Measurements from ENCODE around the gene TLX1.

The TLX1 gene

DNA sequence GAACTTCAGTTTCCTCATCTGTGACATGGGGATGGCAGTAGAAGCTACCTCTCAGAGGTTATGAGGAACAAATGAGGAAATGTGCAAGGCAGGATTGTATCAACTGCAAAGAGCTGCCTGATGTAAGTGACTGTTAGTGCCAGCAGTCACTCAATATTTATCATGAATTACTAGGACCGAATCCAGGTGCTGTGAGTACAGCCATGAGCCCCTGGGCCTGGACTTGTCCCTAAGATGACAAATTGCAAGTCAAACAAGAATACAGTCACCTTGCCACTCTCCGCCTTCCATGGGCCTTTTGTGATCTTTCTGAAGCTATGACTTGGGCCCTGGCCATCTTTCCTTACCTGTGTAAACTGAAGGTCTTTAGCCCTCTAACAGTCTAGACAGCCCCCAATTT lies 27.7 kb upstream of the TLX1 start:
- Histone ChIP-seq H3K4me3 (ENCODE audit: low read length) (no peak overlapping the region), H3K27me3 (replicated peaks; ENCODE audit: insufficient read depth, low read length) (peaks cover 35% of the 10 kb centered on the region), H3K4me1 (ENCODE audit: low read length) (no peaks in the 10 kb centered on the region), H2AFZ (ENCODE audit: low read length) (no peak overlapping the region), H3F3A (ENCODE audit: insufficient read depth, low read length) (no peaks in the 10 kb centered on the region), H3K36me3 (replicated peaks; ENCODE audit: insufficient read depth, low read length) (no peaks in the 10 kb centered on the region), H4K20me1 (ENCODE audit: insufficient read depth, low read length) (no peaks in the 10 kb centered on the region), H3K4me2 (ENCODE audit: low read depth, low read length) (no peak overlapping the region), H3K9me2 (replicated peaks; ENCODE audit: insufficient read depth, low read length) (no peaks in the 10 kb centered on the region), H3K27ac (ENCODE audit: low read length) (no peak overlapping the region), H3K79me2 (ENCODE audit: low read length) (no peaks in the 10 kb centered on the region), H3K9ac (ENCODE audit: low read length) (no peak overlapping the region), H3K9me3 (replicated peaks; ENCODE audit: insufficient read depth, low read length) (no peaks in the 10 kb centered on the region)
- TF ChIP-seq EZH2phosphoT487 (IDR thresholded peaks at IDR 0.05; ENCODE audit: low read length) (no peak), EZH2 (optimal IDR thresholded peaks at IDR 0.05; ENCODE audit: low read depth, low read length) (no peak)
- TF ChIP-seq, protein P1, sequence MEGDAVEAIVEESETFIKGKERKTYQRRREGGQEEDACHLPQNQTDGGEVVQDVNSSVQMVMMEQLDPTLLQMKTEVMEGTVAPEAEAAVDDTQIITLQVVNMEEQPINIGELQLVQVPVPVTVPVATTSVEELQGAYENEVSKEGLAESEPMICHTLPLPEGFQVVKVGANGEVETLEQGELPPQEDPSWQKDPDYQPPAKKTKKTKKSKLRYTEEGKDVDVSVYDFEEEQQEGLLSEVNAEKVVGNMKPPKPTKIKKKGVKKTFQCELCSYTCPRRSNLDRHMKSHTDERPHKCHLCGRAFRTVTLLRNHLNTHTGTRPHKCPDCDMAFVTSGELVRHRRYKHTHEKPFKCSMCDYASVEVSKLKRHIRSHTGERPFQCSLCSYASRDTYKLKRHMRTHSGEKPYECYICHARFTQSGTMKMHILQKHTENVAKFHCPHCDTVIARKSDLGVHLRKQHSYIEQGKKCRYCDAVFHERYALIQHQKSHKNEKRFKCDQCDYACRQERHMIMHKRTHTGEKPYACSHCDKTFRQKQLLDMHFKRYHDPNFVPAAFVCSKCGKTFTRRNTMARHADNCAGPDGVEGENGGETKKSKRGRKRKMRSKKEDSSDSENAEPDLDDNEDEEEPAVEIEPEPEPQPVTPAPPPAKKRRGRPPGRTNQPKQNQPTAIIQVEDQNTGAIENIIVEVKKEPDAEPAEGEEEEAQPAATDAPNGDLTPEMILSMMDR (IDR thresholded peaks at IDR 0.05; ENCODE audit: low read length): no peak
- no peak for DNase-seq

DNA sequence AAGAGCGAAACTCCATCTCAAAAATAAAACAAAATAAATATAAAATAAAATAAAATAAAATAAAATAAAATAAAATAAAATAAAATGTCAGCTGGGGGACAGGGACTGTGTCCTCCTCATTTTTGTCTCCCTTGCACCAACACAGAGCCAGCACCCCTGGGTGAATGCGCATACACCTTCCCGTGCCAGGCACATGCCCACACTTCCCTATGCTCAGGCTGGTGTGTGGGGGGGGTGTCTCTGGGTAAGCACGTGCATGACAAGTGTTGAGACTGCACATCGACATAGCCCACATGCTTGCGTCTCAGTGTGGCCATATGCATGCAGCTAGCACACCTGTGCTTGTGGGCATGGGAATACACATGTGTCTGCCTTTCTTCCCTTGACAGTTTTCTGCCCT lies 24.7 kb upstream of the TLX1 start:
- Histone ChIP-seq H3K4me1 (ENCODE audit: low read length) (no peaks in the 10 kb centered on the region), H3K27ac (ENCODE audit: low read length) (no peak overlapping the region), H3K79me2 (ENCODE audit: low read length) (no peaks in the 10 kb centered on the region), H3K36me3 (replicated peaks; ENCODE audit: insufficient read depth, low read length) (no peaks in the 10 kb centered on the region), H3K4me3 (ENCODE audit: low read length) (no peak overlapping the region), H3K9ac (ENCODE audit: low read length) (no peak overlapping the region), H3K4me2 (ENCODE audit: low read depth, low read length) (no peak overlapping the region), H3K9me2 (replicated peaks; ENCODE audit: insufficient read depth, low read length) (no peaks in the 10 kb centered on the region), H3K9me3 (replicated peaks; ENCODE audit: insufficient read depth, low read length) (no peaks in the 10 kb centered on the region), H4K20me1 (ENCODE audit: insufficient read depth, low read length) (no peaks in the 10 kb centered on the region), H2AFZ (ENCODE audit: low read length) (no peak overlapping the region), H3K27me3 (replicated peaks; ENCODE audit: insufficient read depth, low read length) (peaks cover 25% of the 10 kb centered on the region), H3F3A (ENCODE audit: insufficient read depth, low read length) (no peaks in the 10 kb centered on the region)
- DNase-seq: no peak
- no peak for TF ChIP-seq EZH2phosphoT487 (IDR thresholded peaks at IDR 0.05; ENCODE audit: low read length)
- no peak for TF ChIP-seq EZH2 (optimal IDR thresholded peaks at IDR 0.05; ENCODE audit: low read depth, low read length)
- TF ChIP-seq, protein P1 (IDR thresholded peaks at IDR 0.05; ENCODE audit: low read length): no peak

DNA sequence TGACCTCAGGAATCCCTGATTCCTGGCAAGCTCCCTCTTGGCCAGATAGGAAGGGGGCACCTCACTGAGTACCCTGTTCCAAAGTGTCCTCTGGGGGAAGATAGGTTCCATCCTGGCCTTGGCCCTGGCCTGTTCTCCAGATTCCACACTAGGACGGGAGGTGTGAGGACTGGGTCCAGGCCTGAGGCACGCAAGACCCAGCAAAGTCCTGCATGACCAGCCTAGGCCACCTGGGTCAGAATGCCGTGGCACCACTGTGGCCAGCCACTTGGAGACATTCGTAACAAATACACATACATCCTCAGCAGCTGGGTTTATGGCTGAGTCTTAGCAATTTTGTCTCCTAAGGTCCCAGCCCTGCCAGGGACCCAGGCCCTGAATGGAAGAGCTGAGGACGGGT lies 23.3 kb upstream of the TLX1 start:
- Histone ChIP-seq H3K4me3 (ENCODE audit: low read length) (no peak overlapping the region), H3K27ac (ENCODE audit: low read length) (no peak overlapping the region), H3K27me3 (replicated peaks; ENCODE audit: insufficient read depth, low read length) (peaks cover 18% of the 10 kb centered on the region; the same call in 1 of the 2 replicates), H3K4me2 (ENCODE audit: low read depth, low read length) (no peak overlapping the region), H2AFZ (ENCODE audit: low read length) (no peak overlapping the region), H3F3A (ENCODE audit: insufficient read depth, low read length) (no peaks in the 10 kb centered on the region), H3K79me2 (ENCODE audit: low read length) (no peaks in the 10 kb centered on the region), H3K4me1 (ENCODE audit: low read length) (no peaks in the 10 kb centered on the region), H3K9me2 (replicated peaks; ENCODE audit: insufficient read depth, low read length) (no peaks in the 10 kb centered on the region), H3K36me3 (replicated peaks; ENCODE audit: insufficient read depth, low read length) (no peaks in the 10 kb centered on the region), H4K20me1 (ENCODE audit: insufficient read depth, low read length) (no peaks in the 10 kb centered on the region), H3K9me3 (replicated peaks; ENCODE audit: insufficient read depth, low read length) (no peaks in the 10 kb centered on the region), H3K9ac (ENCODE audit: low read length) (no peak overlapping the region)
- TF ChIP-seq, protein P1 (IDR thresholded peaks at IDR 0.05; ENCODE audit: low read length): no peak
- TF ChIP-seq EZH2phosphoT487 (IDR thresholded peaks at IDR 0.05; ENCODE audit: low read length) (no peak), EZH2 (optimal IDR thresholded peaks at IDR 0.05; ENCODE audit: low read depth, low read length) (no peak)
- no peak for DNase-seq
